NCI-H2081 treated with DMSO at 0.1 percent for 48 hours (cell line): ENCODE measurements around the gene LRP1-AS.

ENCODE experiments used
- DNase-seq: peaks from one replicate; lab custom pipeline; 2025; lab: John Stamatoyannopoulos, UW

Gene LRP1-AS

DNA sequence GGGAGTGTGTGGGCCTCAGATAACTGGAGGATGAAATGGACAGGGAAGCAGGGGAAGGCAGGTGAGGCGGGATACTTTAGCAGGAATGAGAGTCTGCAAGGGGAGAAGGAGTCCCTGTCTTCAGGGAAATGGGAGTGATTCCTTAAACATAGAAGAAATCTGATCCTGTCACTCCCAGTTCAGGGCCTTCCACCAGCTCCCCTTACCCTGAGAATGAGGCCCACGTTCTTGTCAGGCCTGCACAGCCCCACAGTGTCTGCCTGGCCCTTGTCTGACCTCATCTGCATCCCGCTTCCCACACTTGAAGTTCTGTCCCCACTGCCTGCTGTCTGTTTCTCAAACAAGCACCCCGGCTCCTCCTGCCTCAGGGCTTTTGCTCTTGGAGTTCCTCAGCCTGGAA lies 12.6 kb upstream of the LRP1-AS start:
- DNase-seq, result no peak

DNA sequence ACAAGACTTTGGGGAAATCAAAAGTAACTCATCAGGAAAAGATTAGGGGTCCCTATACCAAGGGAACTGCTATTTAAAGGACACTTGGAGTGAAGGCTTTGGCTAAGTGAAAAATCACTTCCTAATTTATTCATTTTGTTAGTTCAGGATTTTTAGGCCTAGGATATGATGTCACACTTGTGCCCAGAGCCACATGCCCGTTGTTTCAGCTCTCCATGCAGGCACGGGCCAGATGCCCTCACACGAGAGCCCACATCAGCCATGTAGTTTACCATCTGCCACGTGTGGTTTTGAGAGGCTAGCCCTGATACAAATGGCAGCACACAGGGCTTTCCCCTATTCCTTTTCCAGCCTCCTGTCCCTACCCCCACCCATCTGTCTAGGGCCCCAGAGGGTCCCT lies 11.9 kb upstream of the LRP1-AS start:
- DNase-seq, result no peak

DNA sequence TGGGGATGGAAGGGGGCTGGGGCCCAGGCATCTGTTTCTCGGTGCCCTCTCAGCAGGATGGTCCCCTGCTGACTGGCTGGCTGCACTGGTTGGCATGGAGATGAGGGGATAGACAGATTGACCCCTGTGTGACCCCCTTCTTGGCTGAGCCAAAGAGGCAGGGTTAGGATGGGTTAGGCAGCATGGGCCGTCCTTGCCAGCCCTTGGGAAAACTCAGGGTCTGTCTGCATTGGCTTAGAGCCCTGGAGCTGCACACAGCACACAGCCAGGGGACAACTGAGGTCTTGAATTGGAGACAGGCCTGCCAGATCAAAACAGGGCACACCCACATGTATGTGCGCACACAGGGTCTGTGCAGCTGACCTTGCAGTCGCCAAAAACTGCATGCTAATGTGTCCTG lies 11.2 kb upstream of the LRP1-AS start:
- DNase-seq, result no peak

DNA sequence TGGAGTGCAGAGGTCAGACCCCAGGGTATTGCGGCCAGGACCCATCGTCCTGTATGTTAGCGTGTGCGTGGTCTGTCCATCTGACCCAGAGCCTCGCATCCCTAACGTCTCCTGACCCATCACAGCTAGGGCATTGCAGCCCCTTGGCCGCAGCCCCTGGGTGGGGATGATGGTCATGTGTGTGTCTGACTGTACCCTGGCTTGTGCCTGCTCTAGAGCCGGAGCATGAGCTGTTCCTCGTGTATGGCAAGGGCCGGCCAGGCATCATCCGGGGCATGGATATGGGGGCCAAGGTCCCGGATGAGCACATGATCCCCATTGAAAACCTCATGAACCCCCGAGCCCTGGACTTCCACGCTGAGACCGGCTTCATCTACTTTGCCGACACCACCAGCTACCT lies 10.8 kb upstream of the LRP1-AS start:
- DNase-seq, result no peak

DNA sequence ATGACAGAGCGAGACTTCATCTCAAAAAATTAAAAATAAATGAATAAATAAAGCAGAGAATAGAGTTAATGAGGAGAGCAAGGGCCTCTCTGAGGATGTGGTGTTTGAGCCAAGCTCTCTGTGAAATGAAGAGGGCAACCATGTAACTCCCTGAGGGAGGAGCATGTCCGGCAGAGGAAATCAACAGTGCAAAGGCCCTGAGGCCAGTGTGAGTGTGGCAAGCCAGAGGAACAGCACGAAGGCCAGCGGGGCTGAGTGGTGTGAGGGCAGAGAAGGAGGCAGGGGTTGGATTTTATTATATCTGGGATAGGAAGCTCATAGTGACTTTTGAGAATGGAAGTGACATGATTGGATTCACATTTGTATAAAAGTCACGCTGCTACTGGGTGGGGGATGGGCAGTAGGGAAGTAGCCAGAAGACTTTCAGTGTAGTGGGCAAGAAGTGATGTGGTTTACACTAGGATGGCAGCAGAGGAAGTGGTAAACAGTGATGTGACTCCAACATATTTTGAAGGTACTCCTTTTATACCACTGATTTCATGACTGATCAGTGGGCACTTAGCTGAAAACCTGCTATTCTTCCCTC lies 10.3 kb upstream of the LRP1-AS start:
- DNase-seq, result no peak

DNA sequence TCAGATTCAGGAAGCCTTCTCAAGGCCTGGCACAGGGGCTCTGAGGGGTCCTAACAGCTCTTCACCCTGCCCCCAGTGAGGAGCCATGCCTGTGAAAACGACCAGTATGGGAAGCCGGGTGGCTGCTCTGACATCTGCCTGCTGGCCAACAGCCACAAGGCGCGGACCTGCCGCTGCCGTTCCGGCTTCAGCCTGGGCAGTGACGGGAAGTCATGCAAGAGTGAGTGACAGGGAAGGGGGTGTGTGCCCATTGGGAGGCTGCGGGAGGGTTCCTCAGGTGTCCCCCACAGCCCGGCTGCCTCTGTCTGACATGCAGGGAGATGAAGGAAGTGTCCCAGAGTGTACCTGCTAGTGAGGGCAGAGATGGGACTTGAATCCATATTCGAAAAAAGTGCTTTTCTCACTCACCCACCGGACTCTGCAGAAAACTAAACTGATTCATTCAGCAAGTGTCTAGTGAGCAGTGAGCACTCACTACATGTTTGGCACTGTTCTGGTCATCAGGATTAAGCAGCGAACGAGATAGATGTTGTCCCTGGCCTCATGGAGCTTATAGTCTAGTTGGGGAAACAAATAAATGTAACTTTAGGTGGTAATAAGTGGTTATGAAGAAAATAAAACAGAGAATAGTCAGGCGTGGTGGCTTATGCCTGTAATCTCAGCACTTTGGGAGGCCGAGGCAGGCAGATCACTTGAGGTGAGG lies 9.4 kb upstream of the LRP1-AS start:
- no peak for DNase-seq

DNA sequence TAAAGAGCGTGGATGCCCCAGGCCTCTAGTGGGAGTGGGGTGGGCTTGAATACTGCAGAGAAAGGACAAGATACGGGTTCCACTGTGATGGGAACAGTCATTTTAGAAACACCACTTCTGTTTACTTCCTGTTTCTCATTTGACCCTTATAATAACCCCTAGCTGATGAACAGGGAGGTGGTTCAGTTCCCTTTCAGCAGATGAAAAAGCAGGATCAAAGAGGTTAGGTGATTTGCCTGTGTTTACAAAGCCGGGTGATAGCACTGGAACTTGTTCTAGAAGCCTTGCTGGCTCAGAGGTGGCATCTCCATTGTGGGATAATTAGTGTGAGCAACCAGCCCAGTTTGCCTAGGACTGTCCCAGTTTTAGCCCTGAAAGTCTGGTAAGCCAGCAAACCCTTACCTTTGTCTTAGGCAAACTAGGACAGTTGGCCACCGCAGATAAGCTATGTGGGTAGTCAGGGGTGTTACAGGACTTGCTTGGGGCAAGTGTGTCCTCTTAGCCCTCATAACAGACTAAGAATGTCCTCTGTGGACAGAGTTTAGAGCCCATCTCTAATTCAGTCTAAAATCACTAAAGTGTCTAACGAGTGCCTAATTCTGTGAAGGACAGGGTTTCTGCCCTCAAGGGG lies 7.5 kb upstream of the LRP1-AS start:
- no peak for DNase-seq

DNA sequence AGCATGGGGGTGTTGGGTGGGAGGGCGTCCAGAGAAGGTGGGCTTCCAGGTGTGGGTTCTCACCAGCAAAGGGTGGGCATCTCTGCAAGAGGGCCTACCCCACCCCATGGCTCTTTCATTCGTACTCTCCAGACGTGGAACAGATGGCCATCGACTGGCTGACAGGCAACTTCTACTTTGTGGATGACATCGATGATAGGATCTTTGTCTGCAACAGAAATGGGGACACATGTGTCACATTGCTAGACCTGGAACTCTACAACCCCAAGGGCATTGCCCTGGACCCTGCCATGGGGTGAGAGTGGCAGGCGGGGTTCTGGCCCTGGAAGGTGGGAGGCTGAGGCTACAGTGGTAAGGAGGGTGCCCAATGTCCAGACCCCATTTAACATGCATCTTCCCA lies 6.7 kb upstream of the LRP1-AS start:
- no peak for DNase-seq

DNA sequence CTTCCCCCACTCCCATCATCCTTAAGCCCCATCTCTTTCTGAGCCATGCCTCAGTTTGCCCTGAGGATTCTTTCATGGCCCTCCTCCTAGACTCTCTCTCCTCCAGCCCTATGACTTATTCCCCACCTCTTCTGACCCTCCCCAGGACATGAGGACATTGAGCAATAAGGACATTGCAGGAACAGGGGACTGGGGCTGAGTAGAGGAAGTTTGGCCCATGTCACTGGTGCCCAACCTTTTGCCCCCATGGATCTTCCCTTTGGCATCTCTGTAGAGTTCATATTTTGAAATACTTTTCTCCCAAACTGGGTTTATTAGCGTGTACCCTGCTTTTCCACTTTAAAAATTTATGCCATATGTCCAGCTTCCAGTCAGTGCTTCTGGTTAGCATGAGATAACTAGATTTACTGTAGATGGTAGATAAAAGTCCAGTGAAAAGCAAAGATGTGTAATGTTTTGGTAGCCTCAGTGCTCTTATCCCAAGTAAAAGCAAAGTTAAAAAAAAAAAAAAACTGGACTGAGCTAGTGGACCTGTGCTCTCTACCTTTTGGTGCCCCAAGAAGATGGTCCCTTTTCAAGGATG lies 6.1 kb upstream of the LRP1-AS start:
- DNase-seq, result no peak

DNA sequence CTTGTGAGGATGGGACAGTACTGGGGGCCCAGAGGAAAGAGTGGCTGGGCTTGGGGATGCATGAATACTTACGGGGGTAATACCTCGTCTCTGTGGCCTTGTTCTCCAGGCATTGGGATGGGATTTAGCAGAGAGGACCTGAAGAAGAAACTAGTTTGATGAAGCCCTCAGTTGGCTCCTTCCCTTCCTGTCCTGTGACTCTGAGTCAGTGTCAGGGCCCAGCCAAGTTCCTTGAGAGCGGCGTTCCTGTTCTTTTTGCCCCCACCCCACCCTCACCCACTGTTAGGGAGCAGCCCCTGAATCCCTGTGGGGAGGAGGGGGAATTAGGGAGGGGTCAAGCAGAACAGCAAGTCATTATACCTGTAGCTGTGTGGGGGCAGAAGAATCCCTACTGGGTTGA lies 5.2 kb upstream of the LRP1-AS start:
- no peak for DNase-seq

DNA sequence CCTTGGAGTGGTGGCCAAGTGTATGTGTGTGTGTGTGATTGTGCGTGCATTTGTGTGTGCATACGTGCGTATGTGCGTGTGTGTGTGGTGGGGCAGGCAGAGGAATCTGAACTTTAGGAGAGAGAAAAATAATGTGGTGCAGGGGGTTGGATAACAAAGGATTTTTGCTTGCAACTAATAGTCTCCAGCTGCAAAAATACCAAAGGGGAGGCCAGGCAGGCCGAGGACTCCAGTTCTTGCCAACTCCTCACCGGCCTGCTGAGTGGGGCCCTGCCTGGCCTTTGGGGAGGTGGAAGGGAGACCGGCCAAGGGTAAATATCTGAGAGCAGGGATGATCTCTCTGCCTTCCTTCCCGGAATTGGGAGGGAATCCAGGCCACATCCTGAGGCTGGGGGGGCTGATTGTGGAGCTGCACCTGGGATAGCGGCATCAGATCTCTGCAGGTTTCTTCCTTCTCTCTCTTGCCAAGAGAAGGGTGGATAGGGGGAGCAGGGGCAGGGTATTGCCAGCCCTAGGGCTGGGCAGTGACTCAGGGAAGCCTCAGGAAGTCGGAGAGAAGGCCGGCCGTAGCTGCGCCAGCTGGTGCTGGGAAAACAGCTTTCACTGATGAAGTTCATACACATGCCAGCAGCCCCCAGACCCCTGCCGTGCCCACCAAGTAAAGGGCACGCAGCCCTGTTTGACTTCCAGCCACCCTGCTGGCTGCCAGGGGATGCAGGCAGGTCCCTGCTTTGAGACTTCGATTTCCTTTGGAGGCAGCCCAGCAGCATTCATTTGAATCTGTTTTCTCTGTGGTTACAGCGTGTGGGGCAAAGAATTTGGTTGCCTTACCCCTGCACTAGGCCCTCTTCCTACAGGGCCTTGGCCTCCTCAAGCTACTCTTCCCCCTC lies 4.6 kb upstream of the LRP1-AS start:
- DNase-seq, result no peak

DNA sequence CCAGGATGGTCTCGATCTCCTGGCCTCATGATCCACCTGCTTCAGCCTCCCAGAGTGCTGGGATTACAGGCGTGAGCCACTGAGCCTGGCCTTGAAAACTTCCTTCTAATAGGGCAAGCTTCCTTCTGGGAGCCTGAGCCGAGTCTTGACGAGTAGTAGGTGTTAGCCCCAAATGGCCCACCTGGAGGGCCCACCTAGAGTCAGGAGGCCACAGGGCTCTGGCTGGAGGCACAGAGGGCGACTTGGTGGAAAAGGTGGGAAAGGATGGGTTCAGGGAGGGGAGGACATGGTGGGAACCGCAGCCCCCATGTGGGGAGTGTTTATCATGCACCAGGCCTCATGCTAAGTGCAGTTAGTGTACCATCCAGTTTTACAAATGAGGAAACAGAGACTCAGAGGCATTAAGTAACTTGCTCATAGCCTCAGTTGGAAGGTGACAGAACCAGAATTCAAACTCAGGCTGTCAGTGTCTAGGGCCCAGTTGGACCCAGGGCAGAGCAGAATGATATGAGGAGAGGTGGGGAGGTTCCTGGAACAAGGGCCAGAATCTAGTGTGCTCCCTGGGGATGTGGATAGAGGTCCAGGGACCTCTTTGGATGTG lies 3.1 kb upstream of the LRP1-AS start:
- no peak for DNase-seq

DNA sequence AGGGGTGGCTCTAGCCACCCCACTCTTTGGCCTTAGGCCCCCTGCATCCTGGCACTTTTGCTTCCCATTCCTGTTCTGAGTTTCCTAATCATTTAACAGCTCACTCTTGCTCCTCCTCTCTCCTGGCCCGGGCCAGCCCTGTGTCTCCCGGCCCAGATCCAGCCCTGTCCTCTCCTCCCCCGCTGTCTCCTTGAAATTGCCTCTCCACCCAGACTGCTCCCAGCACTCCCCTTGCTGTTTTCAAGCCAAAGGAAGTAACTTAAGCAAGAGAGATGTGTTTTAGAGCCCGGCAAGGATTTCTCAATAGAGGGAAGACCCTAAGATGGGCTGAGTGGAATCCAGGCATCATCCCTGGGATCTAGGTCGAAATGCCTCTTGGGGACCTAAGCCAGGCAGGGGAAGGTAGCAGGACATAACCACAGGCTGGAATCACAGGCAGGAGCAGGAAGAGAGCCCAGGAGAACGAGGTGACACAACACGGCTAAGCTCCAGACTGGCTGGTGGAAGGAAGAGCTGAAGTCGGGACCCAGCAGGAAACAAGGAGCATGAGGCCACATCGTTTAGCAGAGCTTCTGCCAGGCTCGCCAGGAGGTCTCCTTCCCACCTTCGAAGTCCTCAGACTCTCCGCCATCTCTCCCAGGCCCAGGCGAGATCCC lies 2.0 kb upstream of the LRP1-AS start:
- no peak for DNase-seq

DNA sequence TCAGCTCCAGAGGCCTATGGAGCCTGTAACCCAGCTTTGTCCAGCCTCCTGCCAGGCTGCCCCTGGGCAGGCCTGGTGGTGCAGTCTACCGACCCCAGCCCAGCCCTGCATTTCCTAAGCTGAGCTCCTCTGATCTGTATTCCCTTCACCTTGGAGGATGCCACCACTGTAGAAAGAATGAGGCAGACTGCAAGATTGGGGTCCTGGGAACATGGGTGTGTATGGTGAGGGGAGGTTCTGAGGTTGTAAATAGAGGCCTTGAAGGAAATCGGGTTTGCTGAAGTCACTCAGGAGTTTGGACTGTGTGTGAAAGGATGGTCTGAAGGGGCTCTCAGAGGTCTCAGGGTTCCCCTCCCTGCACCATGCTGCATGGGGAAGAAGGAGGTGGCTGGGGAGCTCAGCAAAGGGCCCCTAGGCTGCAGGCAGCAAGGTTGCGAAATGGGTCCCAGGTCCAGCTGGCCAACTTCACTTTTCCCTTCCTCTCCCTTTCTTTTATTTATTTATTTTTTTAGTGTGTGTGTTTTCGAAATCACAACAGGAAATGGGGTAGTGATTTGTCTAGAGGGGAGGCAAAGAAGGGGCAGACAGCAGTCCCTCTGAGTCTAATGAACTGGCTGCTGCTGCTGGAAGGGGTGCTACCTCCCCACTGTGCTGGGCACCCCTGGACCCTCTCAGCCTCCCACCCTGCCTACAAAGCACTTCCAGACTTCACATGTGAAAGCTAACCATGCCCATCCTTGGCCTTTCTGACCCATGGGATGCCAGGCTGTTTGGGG lies 1.2 kb upstream of the LRP1-AS start:
- DNase-seq, result no peak

DNA sequence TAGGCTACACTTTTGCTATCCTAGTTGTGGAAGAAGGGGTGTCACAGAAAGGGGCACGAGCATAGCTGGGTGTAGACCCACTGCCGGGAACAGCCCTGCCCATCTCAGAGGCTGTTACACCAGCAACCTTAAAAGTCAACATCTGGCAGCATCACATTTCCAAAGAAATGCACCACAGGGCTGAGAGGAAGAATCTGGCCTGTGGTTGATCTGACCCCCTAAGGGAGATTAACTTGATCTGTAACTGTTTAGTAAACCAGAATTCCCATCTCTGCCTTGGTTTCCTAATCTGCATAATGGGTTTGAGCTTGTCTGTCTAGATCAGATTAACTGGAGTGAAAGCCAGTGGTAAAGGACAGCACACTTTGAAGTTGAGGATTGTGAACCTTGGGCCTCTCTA lies 1.3 kb downstream of the LRP1-AS start:
- DNase-seq, result no peak

DNA sequence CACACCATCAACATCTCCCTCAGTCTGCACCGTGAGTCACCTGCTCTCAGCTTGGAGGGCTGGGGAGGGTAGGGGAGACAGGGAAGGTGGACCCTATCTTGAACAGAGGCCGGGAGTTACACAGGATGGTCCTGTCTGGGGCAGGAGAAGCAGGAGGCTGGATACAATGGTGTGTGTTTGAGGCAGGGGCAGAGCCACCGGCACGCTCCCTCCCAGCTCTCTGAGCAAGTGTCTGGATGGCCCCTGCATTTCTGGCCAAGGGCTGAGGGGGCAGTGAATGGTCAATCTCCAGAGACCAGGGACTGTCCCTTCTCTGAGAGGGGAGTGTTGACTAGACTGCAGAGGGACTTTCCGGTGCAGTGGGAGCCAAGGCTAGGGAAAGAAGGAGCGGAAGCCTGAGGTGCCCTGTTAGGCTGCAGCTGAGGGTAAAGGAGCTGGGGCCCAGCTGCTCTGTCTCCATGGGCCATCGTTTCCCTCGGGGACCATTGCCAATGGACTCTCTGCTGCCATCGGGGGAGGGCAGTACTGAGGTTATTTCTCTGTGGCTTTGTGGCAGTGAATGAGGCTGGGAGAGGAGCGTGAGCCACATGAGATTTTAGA lies 1.9 kb downstream of the LRP1-AS start:
- DNase-seq, result no peak

DNA sequence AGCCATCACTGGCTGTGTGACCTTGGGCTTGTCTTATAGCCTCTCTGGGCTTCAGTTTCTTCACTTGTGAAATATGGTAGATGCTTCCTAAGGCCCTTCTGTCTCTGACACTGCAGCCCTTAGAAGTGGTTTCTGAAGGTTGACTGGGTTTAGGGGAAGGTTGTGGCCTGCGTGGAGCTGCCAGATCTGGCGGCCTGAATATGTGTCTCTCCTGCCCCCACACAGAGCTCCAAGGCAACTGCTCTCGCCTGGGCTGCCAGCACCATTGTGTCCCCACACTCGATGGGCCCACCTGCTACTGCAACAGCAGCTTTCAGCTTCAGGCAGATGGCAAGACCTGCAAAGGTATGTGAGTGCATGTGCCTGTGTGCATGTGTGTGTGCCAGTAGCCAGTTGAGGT lies 4.0 kb downstream of the LRP1-AS start:
- DNase-seq, result no peak

DNA sequence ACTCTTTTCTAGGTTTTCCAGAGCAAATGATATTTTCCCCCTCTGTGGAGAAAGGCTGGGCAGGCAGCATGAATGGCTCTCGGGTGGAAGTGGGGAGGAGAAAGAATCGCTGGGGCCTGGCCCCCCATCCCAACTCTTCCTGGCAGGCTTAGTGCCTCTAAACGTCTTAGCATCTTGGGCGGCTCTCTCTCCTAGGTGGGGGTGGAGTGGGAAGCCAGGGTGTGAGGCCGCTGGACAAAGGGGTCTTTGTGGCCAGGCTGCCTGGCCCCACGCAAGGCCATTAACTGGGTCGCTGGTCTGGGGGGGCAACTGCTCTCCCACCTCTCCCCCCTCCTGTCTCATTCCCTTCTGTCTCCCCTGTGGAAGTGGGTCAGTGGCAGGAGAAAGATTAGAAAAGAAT lies 4.7 kb downstream of the LRP1-AS start:
- DNase-seq, result no peak

DNA sequence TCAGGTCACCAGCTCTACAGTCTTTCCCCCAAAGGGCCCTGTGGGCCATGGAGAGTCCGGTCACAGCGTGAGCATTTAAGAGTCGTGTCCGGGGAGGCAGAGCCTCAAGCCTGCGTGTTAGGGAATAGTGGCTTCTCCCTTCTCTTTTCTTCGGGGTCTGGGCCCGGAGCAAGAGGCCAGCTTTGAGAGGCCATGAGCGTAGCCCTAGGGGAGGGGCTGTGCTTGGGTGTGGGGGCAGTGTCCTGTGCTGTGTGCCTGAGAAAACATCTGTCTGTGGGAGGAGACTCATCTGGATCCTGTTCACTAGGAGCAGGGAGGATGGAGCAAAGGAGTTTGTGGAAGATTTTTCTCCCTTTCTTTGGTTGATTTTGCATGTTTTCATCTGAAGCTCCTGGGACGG lies 5.3 kb downstream of the LRP1-AS start:
- DNase-seq, result no peak

DNA sequence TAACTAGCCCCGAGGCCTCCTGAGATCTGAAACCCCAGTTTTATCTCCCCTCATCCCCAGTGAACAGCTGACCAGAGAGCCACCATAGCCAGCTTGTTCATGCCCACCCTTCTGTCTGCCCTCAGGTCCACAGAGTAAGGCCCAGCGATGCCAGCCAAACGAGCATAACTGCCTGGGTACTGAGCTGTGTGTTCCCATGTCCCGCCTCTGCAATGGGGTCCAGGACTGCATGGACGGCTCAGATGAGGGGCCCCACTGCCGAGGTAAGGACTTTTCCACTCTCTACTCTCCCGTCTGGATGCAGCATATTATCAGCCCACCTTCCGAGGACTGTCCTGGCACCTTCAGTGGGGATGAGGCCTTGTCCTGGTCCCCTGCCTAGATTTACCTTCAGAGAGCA lies 6.2 kb downstream of the LRP1-AS start:
- no peak for DNase-seq
